ENCODE results near the gene STXBP6. TPM values are rescaled to one million over a fixed set of nuclear protein-coding genes. Genes with fewer than 3 reads are reported as not detected.

The STXBP6 gene
- total and polyA plus RNA-seq, 10 of the 15 experiments (the other 5 are each of a cell fraction or from before 2014, with no cell fraction given), result 1.2 to 47.3 (median 1.9) TPM

DNA sequence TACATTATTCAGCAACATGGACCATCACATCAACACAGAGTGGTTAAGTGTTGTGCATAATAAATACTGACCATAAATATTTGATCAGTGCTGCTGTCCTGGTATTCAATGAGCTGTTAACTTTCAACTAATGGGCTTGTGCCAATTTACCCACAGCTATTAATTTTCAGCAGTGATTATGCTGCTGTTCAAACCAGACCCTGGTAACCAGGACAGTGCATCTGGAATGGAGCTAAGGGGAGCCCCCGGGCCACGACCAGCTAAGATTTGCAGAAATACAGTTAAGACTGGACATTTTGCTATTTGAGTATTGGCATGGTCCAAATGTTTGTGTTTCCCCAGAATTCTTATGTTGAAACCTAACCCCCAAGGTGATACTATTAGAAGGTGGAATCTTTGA lies 235.6 kb downstream of the STXBP6 start:
- FAIRE-seq (no peak), ATAC-seq (no peak), DNase-seq (ENCODE audit: low read depth, low spot score) (no peak)
- H3K4me1 ChIP-seq (ENCODE audit: control insufficient read depth, insufficient read depth, low read length), result no peaks in the 10 kb centered on the region
- H3K36me3 ChIP-seq (ENCODE audit: control insufficient read depth in 2 of 2, insufficient read depth in 2 of 2, low read length in 1 of 2), result no peaks in the 10 kb centered on the region; a peak in 1 of 4 replicates
- SMC1A ChIA-PET (ENCODE audit: uncharacterized antibody, unreplicated experiment), result interaction anchor here (0.8 to 3.5 kb wide), 9 partner anchors 9 to 178 kb away, joined by 3 to 14 read pairs (median 3); no protein-coding TSS in a partner anchor
- in situ Hi-C loops (cut with MboI), result no loop called here
- H3K79me2 ChIP-seq (ENCODE audit: control insufficient read depth, insufficient read depth, low read length), result no peaks in the 10 kb centered on the region
- H3K9ac ChIP-seq (ENCODE audit: control insufficient read depth, insufficient read depth, low read length), result no peak overlapping the region
- no TSS peak for BruUV-seq (replicated peaks)
- H3K9me3 ChIP-seq (replicated peaks; ENCODE audit: control insufficient read depth, insufficient read depth, low read length), result no peaks in the 10 kb centered on the region
- H2AFZ ChIP-seq (ENCODE audit: control insufficient read depth, low read depth, low read length), result no peak overlapping the region
- intact Hi-C loops (cut with micrococcal nuclease; ENCODE audit: unreplicated experiment), result no loop called here
- 0% methylated on average over 2 of the region's 2 CpGs for WGBS (ENCODE audit: insufficient coverage, insufficient replicate concordance, low lambda C conversion rate, missing lambda C conversion rate)
- H3K4me3 ChIP-seq, result no peak overlapping the region
- RAD21 ChIA-PET (ENCODE audit: unreplicated experiment), result interaction anchor here (1.2 to 2.6 kb wide), 3 partner anchors 9 to 139 kb away, joined by 3 to 12 read pairs (median 3); no protein-coding TSS in a partner anchor
- no peak overlapping the region for H3K27ac ChIP-seq (ENCODE audit: control insufficient read depth, insufficient read depth)
- no peaks in the 10 kb centered on the region for H3K27me3 ChIP-seq (replicated peaks in 1 of 2; ENCODE audit: control insufficient read depth in 2 of 2, insufficient read depth in 2 of 2, low read length in 1 of 2)
- POLR2A ChIA-PET, result no interaction called here
- CTCF ChIA-PET, result interaction anchor here (1.5 to 2.8 kb wide), 4 partner anchors 8 to 318 kb away, joined by 4 to 8 read pairs (median 8); no protein-coding TSS in a partner anchor
- no peaks in the 10 kb centered on the region for H4K20me1 ChIP-seq (ENCODE audit: control insufficient read depth, insufficient read depth)
- no peak overlapping the region for H3K4me2 ChIP-seq (ENCODE audit: control insufficient read depth, insufficient read depth)
- TF ChIP-seq SMC3 (IDR thresholded peaks at IDR 0.05; ENCODE audit: borderline replicate concordance, low read length) (no peak), CREM (IDR thresholded peaks at IDR 0.05; ENCODE audit: low read depth) (no peak), BCL11A (IDR thresholded peaks at IDR 0.05; ENCODE audit: low read depth, low read length) (no peak), EGR1 (IDR thresholded peaks at IDR 0.05; ENCODE audit: borderline replicate concordance in 1 of 2, low read depth in 2 of 2, low read length in 2 of 2) (no peak), HDAC2 (IDR thresholded peaks at IDR 0.05) (no peak), RAD21 (IDR thresholded peaks at IDR 0.05; ENCODE audit: insufficient read depth, low read depth, low read length) (no peak), ESRRA (IDR thresholded peaks at IDR 0.05; ENCODE audit: low read length) (no peak), LARP7 (IDR thresholded peaks at IDR 0.05) (no peak), MYC (IDR thresholded peaks at IDR 0.05; ENCODE audit: insufficient read depth, insufficient read length, insufficient replicate concordance, low read length, severe bottlenecking) (no peak)
- TF ChIP-seq, protein P1, sequence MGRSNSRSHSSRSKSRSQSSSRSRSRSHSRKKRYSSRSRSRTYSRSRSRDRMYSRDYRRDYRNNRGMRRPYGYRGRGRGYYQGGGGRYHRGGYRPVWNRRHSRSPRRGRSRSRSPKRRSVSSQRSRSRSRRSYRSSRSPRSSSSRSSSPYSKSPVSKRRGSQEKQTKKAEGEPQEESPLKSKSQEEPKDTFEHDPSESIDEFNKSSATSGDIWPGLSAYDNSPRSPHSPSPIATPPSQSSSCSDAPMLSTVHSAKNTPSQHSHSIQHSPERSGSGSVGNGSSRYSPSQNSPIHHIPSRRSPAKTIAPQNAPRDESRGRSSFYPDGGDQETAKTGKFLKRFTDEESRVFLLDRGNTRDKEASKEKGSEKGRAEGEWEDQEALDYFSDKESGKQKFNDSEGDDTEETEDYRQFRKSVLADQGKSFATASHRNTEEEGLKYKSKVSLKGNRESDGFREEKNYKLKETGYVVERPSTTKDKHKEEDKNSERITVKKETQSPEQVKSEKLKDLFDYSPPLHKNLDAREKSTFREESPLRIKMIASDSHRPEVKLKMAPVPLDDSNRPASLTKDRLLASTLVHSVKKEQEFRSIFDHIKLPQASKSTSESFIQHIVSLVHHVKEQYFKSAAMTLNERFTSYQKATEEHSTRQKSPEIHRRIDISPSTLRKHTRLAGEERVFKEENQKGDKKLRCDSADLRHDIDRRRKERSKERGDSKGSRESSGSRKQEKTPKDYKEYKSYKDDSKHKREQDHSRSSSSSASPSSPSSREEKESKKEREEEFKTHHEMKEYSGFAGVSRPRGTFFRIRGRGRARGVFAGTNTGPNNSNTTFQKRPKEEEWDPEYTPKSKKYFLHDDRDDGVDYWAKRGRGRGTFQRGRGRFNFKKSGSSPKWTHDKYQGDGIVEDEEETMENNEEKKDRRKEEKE (IDR thresholded peaks at IDR 0.05), result no peak
- TF ChIP-seq, protein P2, sequence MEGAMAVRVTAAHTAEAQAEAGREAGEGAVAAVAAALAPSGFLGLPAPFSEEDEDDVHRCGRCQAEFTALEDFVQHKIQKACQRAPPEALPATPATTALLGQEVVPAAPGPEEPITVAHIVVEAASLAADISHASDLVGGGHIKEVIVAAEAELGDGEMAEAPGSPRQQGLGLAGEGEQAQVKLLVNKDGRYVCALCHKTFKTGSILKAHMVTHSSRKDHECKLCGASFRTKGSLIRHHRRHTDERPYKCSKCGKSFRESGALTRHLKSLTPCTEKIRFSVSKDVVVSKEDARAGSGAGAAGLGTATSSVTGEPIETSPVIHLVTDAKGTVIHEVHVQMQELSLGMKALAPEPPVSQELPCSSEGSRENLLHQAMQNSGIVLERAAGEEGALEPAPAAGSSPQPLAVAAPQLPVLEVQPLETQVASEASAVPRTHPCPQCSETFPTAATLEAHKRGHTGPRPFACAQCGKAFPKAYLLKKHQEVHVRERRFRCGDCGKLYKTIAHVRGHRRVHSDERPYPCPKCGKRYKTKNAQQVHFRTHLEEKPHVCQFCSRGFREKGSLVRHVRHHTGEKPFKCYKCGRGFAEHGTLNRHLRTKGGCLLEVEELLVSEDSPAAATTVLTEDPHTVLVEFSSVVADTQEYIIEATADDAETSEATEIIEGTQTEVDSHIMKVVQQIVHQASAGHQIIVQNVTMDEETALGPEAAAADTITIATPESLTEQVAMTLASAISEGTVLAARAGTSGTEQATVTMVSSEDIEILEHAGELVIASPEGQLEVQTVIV (IDR thresholded peaks at IDR 0.05; ENCODE audit: borderline replicate concordance, partially characterized antibody), result no peak
- TF ChIP-seq, protein P3, sequence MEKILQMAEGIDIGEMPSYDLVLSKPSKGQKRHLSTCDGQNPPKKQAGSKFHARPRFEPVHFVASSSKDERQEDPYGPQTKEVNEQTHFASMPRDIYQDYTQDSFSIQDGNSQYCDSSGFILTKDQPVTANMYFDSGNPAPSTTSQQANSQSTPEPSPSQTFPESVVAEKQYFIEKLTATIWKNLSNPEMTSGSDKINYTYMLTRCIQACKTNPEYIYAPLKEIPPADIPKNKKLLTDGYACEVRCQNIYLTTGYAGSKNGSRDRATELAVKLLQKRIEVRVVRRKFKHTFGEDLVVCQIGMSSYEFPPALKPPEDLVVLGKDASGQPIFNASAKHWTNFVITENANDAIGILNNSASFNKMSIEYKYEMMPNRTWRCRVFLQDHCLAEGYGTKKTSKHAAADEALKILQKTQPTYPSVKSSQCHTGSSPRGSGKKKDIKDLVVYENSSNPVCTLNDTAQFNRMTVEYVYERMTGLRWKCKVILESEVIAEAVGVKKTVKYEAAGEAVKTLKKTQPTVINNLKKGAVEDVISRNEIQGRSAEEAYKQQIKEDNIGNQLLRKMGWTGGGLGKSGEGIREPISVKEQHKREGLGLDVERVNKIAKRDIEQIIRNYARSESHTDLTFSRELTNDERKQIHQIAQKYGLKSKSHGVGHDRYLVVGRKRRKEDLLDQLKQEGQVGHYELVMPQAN (conservative IDR thresholded peaks at IDR 0.05), result no peak
- TF ChIP-seq, protein P4, sequence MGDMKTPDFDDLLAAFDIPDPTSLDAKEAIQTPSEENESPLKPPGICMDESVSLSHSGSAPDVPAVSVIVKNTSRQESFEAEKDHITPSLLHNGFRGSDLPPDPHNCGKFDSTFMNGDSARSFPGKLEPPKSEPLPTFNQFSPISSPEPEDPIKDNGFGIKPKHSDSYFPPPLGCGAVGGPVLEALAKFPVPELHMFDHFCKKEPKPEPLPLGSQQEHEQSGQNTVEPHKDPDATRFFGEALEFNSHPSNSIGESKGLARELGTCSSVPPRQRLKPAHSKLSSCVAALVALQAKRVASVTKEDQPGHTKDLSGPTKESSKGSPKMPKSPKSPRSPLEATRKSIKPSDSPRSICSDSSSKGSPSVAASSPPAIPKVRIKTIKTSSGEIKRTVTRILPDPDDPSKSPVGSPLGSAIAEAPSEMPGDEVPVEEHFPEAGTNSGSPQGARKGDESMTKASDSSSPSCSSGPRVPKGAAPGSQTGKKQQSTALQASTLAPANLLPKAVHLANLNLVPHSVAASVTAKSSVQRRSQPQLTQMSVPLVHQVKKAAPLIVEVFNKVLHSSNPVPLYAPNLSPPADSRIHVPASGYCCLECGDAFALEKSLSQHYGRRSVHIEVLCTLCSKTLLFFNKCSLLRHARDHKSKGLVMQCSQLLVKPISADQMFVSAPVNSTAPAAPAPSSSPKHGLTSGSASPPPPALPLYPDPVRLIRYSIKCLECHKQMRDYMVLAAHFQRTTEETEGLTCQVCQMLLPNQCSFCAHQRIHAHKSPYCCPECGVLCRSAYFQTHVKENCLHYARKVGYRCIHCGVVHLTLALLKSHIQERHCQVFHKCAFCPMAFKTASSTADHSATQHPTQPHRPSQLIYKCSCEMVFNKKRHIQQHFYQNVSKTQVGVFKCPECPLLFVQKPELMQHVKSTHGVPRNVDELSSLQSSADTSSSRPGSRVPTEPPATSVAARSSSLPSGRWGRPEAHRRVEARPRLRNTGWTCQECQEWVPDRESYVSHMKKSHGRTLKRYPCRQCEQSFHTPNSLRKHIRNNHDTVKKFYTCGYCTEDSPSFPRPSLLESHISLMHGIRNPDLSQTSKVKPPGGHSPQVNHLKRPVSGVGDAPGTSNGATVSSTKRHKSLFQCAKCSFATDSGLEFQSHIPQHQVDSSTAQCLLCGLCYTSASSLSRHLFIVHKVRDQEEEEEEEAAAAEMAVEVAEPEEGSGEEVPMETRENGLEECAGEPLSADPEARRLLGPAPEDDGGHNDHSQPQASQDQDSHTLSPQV (IDR thresholded peaks at IDR 0.05), result no peak
